ENCODE results near the gene FGF1.

Gene FGF1

GRCh38 chr5:142658278-142658677 is 27.6 kb downstream of the FGF1 start:
- no peak overlapping the region for H3K4me3 ChIP-seq (replicated peaks in 1 of 2; ENCODE audit: low read depth in 2 of 2, low read length in 2 of 2)
- no peak for DNase-seq (ENCODE audit: low read depth in 2 of 2)
- no peak for TF ChIP-seq CTCF (IDR thresholded peaks at IDR 0.05; ENCODE audit: low read depth, low read length)

- DNase-seq (ENCODE audit: low read depth in 2 of 2), result no peak
- TF ChIP-seq CTCF (IDR thresholded peaks at IDR 0.05; ENCODE audit: low read depth, low read length), result no peak
- H3K4me3 ChIP-seq (replicated peaks in 1 of 2; ENCODE audit: low read depth in 2 of 2, low read length in 2 of 2), result no peak overlapping the region
These were observed 28.4 kb downstream of the FGF1 start for GRCh38 chr5:142657446-142657845.

- DNase-seq (ENCODE audit: low read depth in 2 of 2), result peak; percentile 87 to 89
- TF ChIP-seq CTCF (IDR thresholded peaks at IDR 0.05; ENCODE audit: low read depth, low read length), result peak; percentile 100
- no peak overlapping the region for H3K4me3 ChIP-seq (replicated peaks in 1 of 2; ENCODE audit: low read depth in 2 of 2, low read length in 2 of 2)
These were observed 30.3 kb downstream of the FGF1 start for GRCh38 chr5:142655339-142656267.

GRCh38 chr5:142654578-142655058 is 31.3 kb downstream of the FGF1 start:
- TF ChIP-seq CTCF (IDR thresholded peaks at IDR 0.05; ENCODE audit: low read depth, low read length), result peak; percentile 20
- DNase-seq (ENCODE audit: low read depth in 2 of 2), result no peak
- no peak overlapping the region for H3K4me3 ChIP-seq (replicated peaks in 1 of 2; ENCODE audit: low read depth in 2 of 2, low read length in 2 of 2)

GRCh38 chr5:142653321-142653720 is 32.6 kb downstream of the FGF1 start:
- no peak overlapping the region for H3K4me3 ChIP-seq (replicated peaks in 1 of 2; ENCODE audit: low read depth in 2 of 2, low read length in 2 of 2)
- DNase-seq (ENCODE audit: low read depth in 2 of 2), result no peak
- TF ChIP-seq CTCF (IDR thresholded peaks at IDR 0.05; ENCODE audit: low read depth, low read length), result no peak

GRCh38 chr5:142652563-142652962 is 33.3 kb downstream of the FGF1 start:
- no peak for DNase-seq (ENCODE audit: low read depth in 2 of 2)
- no peak for TF ChIP-seq CTCF (IDR thresholded peaks at IDR 0.05; ENCODE audit: low read depth, low read length)
- no peak overlapping the region for H3K4me3 ChIP-seq (replicated peaks in 1 of 2; ENCODE audit: low read depth in 2 of 2, low read length in 2 of 2)

All from cardiac fibroblast (primary cell).